SK-N-SH (cell line): ENCODE measurements around the gene CABP4. TPM values are rescaled to one million over a fixed set of nuclear protein-coding genes. Genes with fewer than 3 reads are reported as not detected.

Source experiments
- CTCF ChIA-PET: fragments of 300-600, 350-600 bp; formaldehyde crosslinking; extraction: SDS; loops from one replicate; lab custom pipeline; 2021; lab: Yijun Ruan, JAX
- POLR2A ChIA-PET: fragments of 350-600 bp; sonication (Branson Sonifier 250); formaldehyde crosslinking; extraction: SDS; loops from one replicate; lab custom pipeline; 2020; ENCODE audit warnings: antibody characterized with exemption, inconsistent platforms; lab: Yijun Ruan, JAX
- DNase-seq: peaks from one replicate; pipeline ENCODE4 v3.0.0; 2012
- H2AFZ ChIP-seq: fragments of 200-600 bp; sonication (generic); 2 replicates; pipeline ENCODE4 v1.8.1; 2016; ENCODE audit warnings: antibody characterized with exemption, mild to moderate bottlenecking, low read depth
- H3F3A ChIP-seq: fragments of 200-600 bp; sonication (generic); replicated peaks from 2 replicates; pipeline ENCODE3; 2016; ENCODE audit warnings: antibody characterized with exemption, mild to moderate bottlenecking; ENCODE audit not compliant: insufficient read depth
- H3K27ac ChIP-seq, 2 experiments: fragments of 200-500 bp in 1 of 2; fragments of 200-600 bp in 1 of 2; sonication (Bioruptor generic) in 1 of 2; sonication (generic), shearing (Covaris generic) in 1 of 2; 2 replicates each; pipeline versions ENCODE4 v1.5.1 to v1.6.1; 2014 to 2016; ENCODE audit warnings: low read depth in 2 of 2, inconsistent platforms in 1 of 2, low read length in 1 of 2, mild to moderate bottlenecking in 1 of 2, mixed read lengths in 1 of 2
- H3K27me3 ChIP-seq: fragments of 200-600 bp; sonication (generic), shearing (Covaris generic); 2 replicates; pipeline ENCODE4 v1.6.1; 2016; ENCODE audit warnings: mixed run types; ENCODE audit not compliant: insufficient read depth
- H3K36me3 ChIP-seq, 2 experiments: fragments of 200-500 bp in 1 of 2; fragments of 200-600 bp in 1 of 2; sonication (Bioruptor generic) in 1 of 2; sonication (generic) in 1 of 2; replicated peaks in 1 of 2; 2 replicates each; pipeline versions ENCODE3 to v1.5.1; 2014 to 2016; ENCODE audit warnings: low read length in 1 of 2, mild to moderate bottlenecking in 1 of 2; ENCODE audit not compliant: insufficient read depth in 2 of 2, control insufficient read depth in 1 of 2
- H3K4me1 ChIP-seq, 2 experiments: fragments of 200-500 bp in 1 of 2; fragments of 200-600 bp in 1 of 2; sonication (Bioruptor generic) in 1 of 2; sonication (generic), shearing (Covaris generic) in 1 of 2; 2 replicates each; pipeline versions ENCODE4 v1.5.1 to v1.6.1; 2014 to 2016; ENCODE audit warnings: low read depth in 1 of 2, low read length in 1 of 2, mixed run types in 1 of 2; ENCODE audit not compliant: insufficient read depth in 2 of 2, control insufficient read depth in 1 of 2
- H3K4me2 ChIP-seq: fragments of 200-600 bp; sonication (generic), shearing (Covaris generic); 2 replicates; pipeline ENCODE4 v1.6.1; 2017; ENCODE audit warnings: mixed run types
- H3K4me3 ChIP-seq, 2 experiments: fragments of 200-500 bp in 1 of 2; fragments of 200-600 bp in 1 of 2; sonication (Bioruptor generic) in 1 of 2; sonication (generic), shearing (Covaris generic) in 1 of 2; 2 replicates each; pipeline versions ENCODE4 v1.5.1 to v1.8.1; 2014 to 2016; ENCODE audit warnings: low read depth in 2 of 2, inconsistent platforms in 1 of 2, low read length in 1 of 2, mild to moderate bottlenecking in 1 of 2, mixed read lengths in 1 of 2, moderate library complexity in 1 of 2
- H3K79me2 ChIP-seq: fragments of 200-600 bp; sonication (generic); 2 replicates; pipeline ENCODE4 v1.8.1; 2017; ENCODE audit warnings: mild to moderate bottlenecking; ENCODE audit not compliant: insufficient read depth
- H3K9ac ChIP-seq: fragments of 200-600 bp; sonication (generic); 2 replicates; pipeline ENCODE4 v1.6.1; 2017; ENCODE audit warnings: mixed run types
- H3K9me2 ChIP-seq: fragments of 200-600 bp; sonication (generic); 2 replicates; pipeline ENCODE4 v1.6.1; 2017; ENCODE audit warnings: mixed run types
- H3K9me3 ChIP-seq: fragments of 200-600 bp; sonication (generic); 2 replicates; pipeline ENCODE4 v1.6.1; 2017; ENCODE audit warnings: mixed run types, mild to moderate bottlenecking, moderate library complexity
- H4K20me1 ChIP-seq: fragments of 200-600 bp; sonication (generic); 2 replicates; pipeline ENCODE4 v1.6.1; 2017; ENCODE audit warnings: mild to moderate bottlenecking, mixed run types; ENCODE audit not compliant: insufficient read depth
- CHD2 ChIP-seq: fragments of 150-350 bp; IDR thresholded peaks from 2 replicates; pipeline ENCODE4 v1.6.1; 2018; ENCODE audit warnings: low read length; ENCODE audit not compliant: partially characterized antibody
- ELF1 ChIP-seq: IDR thresholded peaks from 2 replicates; pipeline ENCODE4 v1.4.0; 2012
- EZH2phosphoT487 ChIP-seq: fragments of 200-600 bp; sonication (generic); IDR thresholded peaks from 2 replicates; pipeline ENCODE4 v1.6.1; 2017; ENCODE audit warnings: low read depth, mixed run types, mild to moderate bottlenecking, antibody characterized with exemption, moderate library complexity, borderline replicate concordance
- FOSL2 ChIP-seq: IDR thresholded peaks from 2 replicates; pipeline ENCODE4 v1.4.0; 2012; ENCODE audit warnings: low read depth, mild to moderate bottlenecking, moderate library complexity, borderline replicate concordance
- FOXM1 ChIP-seq: IDR thresholded peaks from 2 replicates; pipeline ENCODE4 v1.4.0; 2012; ENCODE audit warnings: low read depth, mild to moderate bottlenecking
- GABPA ChIP-seq: IDR thresholded peaks from 2 replicates; pipeline ENCODE4 v1.4.0; 2012; ENCODE audit warnings: low read depth, mild to moderate bottlenecking
- GATA2 ChIP-seq: sonication (generic); formaldehyde crosslinking; IDR thresholded peaks from 2 replicates; pipeline ENCODE4 v1.5.0; 2020; ENCODE audit warnings: mild to moderate bottlenecking, missing genetic modification reagents
- JUND ChIP-seq: IDR thresholded peaks from 2 replicates; pipeline ENCODE4 v1.4.0; 2012
- MEF2A ChIP-seq: IDR thresholded peaks from 2 replicates; pipeline ENCODE4 v1.4.0; 2012; ENCODE audit warnings: low read depth, borderline replicate concordance
- NFIC ChIP-seq: IDR thresholded peaks from 2 replicates; pipeline ENCODE4 v1.4.0; 2012; ENCODE audit warnings: borderline replicate concordance
- NRF1 ChIP-seq: IDR thresholded peaks from 2 replicates; pipeline ENCODE4 v1.6.1; 2012; ENCODE audit warnings: low read depth, mild to moderate bottlenecking, low read length
- POLR2AphosphoS5 ChIP-seq: IDR thresholded peaks from 2 replicates; pipeline ENCODE4 v1.6.1; 2012; ENCODE audit warnings: low read depth, low read length
- RAD21 ChIP-seq: IDR thresholded peaks from 2 replicates; pipeline ENCODE4 v1.6.1; 2012; ENCODE audit warnings: mild to moderate bottlenecking, low read length
- RFX5 ChIP-seq: IDR thresholded peaks from 2 replicates; pipeline ENCODE4 v1.6.1; 2012; ENCODE audit warnings: mild to moderate bottlenecking, improper control_type of control experiment, low read length
- RXRA ChIP-seq: IDR thresholded peaks from 2 replicates; pipeline ENCODE4 v1.4.0; 2012; ENCODE audit warnings: low read depth, mild to moderate bottlenecking, borderline replicate concordance
- SMC3 ChIP-seq: IDR thresholded peaks from 2 replicates; pipeline ENCODE4 v1.6.1; 2012; ENCODE audit warnings: low read depth, low read length, improper control_type of control experiment
- TAF1 ChIP-seq: IDR thresholded peaks from 2 replicates; pipeline ENCODE4 v1.6.1; 2012; ENCODE audit warnings: low read depth, mild to moderate bottlenecking, low read length, moderate library complexity, borderline replicate concordance
- TCF12 ChIP-seq: IDR thresholded peaks from 2 replicates; pipeline ENCODE4 v1.4.0; 2012
- TEAD4 ChIP-seq: IDR thresholded peaks from 2 replicates; pipeline ENCODE4 v1.4.0; 2012; ENCODE audit warnings: mild to moderate bottlenecking, borderline replicate concordance; ENCODE audit not compliant: insufficient read depth
- WGBS: methylation state at CpG from one replicate; pipeline ENCODE4 v1.1.6; 2017; ENCODE audit warnings: low lambda C conversion rate; 5-methylcytosine and 5-hydroxymethylcytosine counted together
- polyA plus RNA-seq, 3 experiments: library from polyadenylated mRNA; depleted of rRNA; stranded (reverse); fragments of >200 nt; gene quantifications; 2 replicates each; pipeline ENCODE4 v1.2.3, GENCODE V29; 2012
- TF ChIP-seq, protein P1 (sequence below): fragments of 150-350 bp; IDR thresholded peaks from 2 replicates; pipeline ENCODE4 v1.6.1; 2016; ENCODE audit warnings: mild to moderate bottlenecking, low read depth, low read length
- TF ChIP-seq, protein P2 (sequence below): IDR thresholded peaks from 2 replicates; pipeline ENCODE4; 2012
- TF ChIP-seq, protein P3 (sequence below): IDR thresholded peaks from 2 replicates; pipeline ENCODE4 v1.4.0; 2012; ENCODE audit warnings: low read depth
- TF ChIP-seq, protein P4 (sequence below): fragments of 200-600 bp; sonication (generic); IDR thresholded peaks from 2 replicates; pipeline ENCODE4 v1.6.1; 2017; ENCODE audit warnings: antibody characterized with exemption, mild to moderate bottlenecking, moderate library complexity

The CABP4 gene
- polyA plus RNA-seq, 1 of the 3 experiments (the other 2 are of a cell fraction): not detected

DNA sequence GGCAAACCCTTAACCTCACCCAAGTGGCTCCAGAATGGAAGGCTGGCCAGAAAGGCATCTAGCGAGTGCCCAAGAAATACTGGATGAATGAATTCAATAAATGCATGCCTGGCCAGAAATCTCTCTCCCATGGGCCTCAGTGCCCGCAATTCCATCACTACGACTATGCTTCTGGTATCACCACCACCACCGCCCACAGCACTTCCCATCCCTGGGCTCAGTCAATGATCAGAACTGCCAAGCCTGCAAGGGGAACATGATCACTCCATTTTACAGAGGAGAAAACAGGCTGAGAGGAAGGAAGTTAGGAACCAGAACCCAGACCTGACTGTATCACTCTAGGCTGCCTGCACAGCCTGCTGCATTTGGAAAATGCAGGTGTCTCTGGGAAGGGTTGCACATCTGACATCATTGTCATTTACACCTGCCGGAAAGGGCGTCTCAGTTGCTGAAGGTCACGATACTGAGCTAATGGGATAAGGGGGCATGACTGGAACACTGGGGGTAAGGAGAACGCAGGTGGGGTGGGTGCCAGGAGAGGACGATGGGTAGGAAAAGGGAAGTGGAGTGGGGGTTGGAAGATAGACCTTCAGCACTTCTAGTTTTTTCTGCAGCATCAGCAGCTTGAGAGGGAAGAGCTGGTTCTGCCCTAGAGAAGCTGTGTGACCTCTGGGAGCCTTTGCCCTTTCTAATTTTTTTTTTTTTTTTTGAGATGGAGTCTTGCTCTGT lies 5.9 kb upstream of the CABP4 start:
- CTCF ChIA-PET: interaction anchor here (0.9 to 1.1 kb wide), 2 partner anchors 10 to 48 kb away, joined by 3 read pairs; no protein-coding TSS in a partner anchor
- H3K27me3 ChIP-seq: no peaks in the 10 kb centered on the region
- POLR2A ChIA-PET: interaction anchor here (0.6 to 1.7 kb wide), 2 partner anchors 12 to 19 kb away, joined by 3 to 5 read pairs; no protein-coding TSS in a partner anchor
- H3K4me1 ChIP-seq: peaks cover 0 to 4% of the 10 kb centered on the region in 2 experiments; a peak in 2 of 4 replicates
- no peak overlapping the region for H2AFZ ChIP-seq
- H3F3A ChIP-seq: no peaks in the 10 kb centered on the region
- H4K20me1 ChIP-seq: no peaks in the 10 kb centered on the region
- H3K4me2 ChIP-seq: no peak overlapping the region
- no peaks in the 10 kb centered on the region for H3K9me3 ChIP-seq
- no peaks in the 10 kb centered on the region for H3K9me2 ChIP-seq
- no peak overlapping the region for H3K4me3 ChIP-seq
- no peak overlapping the region for H3K27ac ChIP-seq
- no peak overlapping the region for H3K9ac ChIP-seq
- no peaks in the 10 kb centered on the region for H3K79me2 ChIP-seq
- no peak for DNase-seq
- TF ChIP-seq RFX5 (no peak), TEAD4 (no peak), NFIC (no peak), SMC3 (no peak), NRF1 (no peak), TCF12 (no peak), EZH2phosphoT487 (no peak)
- TF ChIP-seq, protein P1, sequence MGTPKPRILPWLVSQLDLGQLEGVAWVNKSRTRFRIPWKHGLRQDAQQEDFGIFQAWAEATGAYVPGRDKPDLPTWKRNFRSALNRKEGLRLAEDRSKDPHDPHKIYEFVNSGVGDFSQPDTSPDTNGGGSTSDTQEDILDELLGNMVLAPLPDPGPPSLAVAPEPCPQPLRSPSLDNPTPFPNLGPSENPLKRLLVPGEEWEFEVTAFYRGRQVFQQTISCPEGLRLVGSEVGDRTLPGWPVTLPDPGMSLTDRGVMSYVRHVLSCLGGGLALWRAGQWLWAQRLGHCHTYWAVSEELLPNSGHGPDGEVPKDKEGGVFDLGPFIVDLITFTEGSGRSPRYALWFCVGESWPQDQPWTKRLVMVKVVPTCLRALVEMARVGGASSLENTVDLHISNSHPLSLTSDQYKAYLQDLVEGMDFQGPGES: no peak
- no peaks in the 10 kb centered on the region for H3K36me3 ChIP-seq
- WGBS: 81% methylated on average over 8 of the region's 9 CpGs

DNA sequence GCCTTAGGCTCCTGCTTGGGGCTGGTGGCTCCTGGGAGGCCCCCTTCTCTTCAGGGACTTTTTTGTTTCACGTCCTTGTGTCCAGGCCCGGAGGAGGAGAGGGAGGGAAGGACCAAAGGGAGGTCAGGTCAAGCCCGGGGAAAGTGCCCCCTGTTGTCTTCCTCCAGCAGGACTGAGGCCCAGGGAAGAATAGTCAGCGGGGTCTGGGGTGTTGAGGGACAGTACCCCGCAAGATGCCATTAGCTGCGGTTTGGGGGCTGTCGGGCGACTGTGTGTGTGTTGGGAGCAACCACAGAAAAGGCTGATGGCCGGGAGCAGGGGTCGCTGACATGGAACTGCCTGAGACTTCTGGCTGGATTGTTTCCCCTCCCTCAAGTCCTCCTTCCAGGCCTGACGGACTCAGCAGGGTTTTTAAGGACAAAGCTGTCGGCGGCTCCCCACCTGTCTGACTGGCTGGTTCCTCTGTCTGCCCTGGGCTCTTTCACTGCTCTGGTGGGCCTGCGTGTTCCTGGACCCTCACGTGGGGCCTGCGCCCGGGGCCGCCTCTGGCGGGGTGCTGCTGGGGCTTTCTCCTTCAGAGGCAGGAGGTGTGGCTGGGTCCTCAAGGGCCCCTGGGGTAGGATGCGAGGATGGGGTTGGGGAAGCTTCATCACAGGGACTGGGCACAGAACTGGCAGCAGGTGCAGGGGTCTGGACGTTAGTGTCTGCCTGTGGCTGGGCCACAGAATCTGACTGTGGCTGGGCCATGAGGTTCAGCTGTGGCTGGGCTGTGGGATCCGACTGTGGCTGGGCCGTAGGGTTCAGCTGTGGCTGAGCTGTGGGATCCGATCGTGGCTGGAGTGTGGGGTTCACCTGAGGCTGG lies 4.1 kb upstream of the CABP4 start:
- CTCF ChIA-PET: interaction anchor here (0.6 kb wide), 1 partner anchor 75 kb away, joined by 3 read pairs; no protein-coding TSS in a partner anchor
- Histone ChIP-seq H3K27ac (no peak overlapping the region), H3K9ac (no peak overlapping the region), H3K9me2 (no peaks in the 10 kb centered on the region), H3K9me3 (no peaks in the 10 kb centered on the region), H3K36me3 (no peaks in the 10 kb centered on the region), H3K27me3 (no peaks in the 10 kb centered on the region), H3K4me2 (no peak overlapping the region), H4K20me1 (no peaks in the 10 kb centered on the region), H3K4me3 (no peak overlapping the region), H3K4me1 (peaks cover 0 to 4% of the 10 kb centered on the region in 2 experiments; a peak in 1 of 4 replicates), H3F3A (no peaks in the 10 kb centered on the region), H2AFZ (no peak overlapping the region), H3K79me2 (no peaks in the 10 kb centered on the region)
- no peak for DNase-seq
- TF ChIP-seq POLR2AphosphoS5 (no peak), GABPA (no peak), CHD2 (no peak), EZH2phosphoT487 (no peak), NRF1 (no peak), ELF1 (no peak), SMC3 (no peak), FOXM1 (no peak), RAD21 (no peak), RXRA (no peak), GATA2 (no peak), TEAD4 (no peak), JUND (no peak), MEF2A (no peak), TAF1 (no peak), FOSL2 (no peak)
- TF ChIP-seq, protein P2, sequence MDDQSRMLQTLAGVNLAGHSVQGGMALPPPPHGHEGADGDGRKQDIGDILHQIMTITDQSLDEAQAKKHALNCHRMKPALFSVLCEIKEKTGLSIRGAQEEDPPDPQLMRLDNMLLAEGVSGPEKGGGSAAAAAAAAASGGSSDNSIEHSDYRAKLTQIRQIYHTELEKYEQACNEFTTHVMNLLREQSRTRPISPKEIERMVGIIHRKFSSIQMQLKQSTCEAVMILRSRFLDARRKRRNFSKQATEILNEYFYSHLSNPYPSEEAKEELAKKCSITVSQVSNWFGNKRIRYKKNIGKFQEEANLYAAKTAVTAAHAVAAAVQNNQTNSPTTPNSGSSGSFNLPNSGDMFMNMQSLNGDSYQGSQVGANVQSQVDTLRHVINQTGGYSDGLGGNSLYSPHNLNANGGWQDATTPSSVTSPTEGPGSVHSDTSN: no peak
- TF ChIP-seq, protein P3, sequence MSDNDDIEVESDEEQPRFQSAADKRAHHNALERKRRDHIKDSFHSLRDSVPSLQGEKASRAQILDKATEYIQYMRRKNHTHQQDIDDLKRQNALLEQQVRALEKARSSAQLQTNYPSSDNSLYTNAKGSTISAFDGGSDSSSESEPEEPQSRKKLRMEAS: no peak
- TF ChIP-seq, protein P4, sequence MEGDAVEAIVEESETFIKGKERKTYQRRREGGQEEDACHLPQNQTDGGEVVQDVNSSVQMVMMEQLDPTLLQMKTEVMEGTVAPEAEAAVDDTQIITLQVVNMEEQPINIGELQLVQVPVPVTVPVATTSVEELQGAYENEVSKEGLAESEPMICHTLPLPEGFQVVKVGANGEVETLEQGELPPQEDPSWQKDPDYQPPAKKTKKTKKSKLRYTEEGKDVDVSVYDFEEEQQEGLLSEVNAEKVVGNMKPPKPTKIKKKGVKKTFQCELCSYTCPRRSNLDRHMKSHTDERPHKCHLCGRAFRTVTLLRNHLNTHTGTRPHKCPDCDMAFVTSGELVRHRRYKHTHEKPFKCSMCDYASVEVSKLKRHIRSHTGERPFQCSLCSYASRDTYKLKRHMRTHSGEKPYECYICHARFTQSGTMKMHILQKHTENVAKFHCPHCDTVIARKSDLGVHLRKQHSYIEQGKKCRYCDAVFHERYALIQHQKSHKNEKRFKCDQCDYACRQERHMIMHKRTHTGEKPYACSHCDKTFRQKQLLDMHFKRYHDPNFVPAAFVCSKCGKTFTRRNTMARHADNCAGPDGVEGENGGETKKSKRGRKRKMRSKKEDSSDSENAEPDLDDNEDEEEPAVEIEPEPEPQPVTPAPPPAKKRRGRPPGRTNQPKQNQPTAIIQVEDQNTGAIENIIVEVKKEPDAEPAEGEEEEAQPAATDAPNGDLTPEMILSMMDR: no peak
- POLR2A ChIA-PET: interaction anchor here (1.7 kb wide), 1 partner anchor 17 kb away, joined by 5 read pairs; no protein-coding TSS in a partner anchor
- WGBS: 84% methylated on average over 11 of the region's 25 CpGs
